Tibial nerve (tissue), 4 donors: Measurements from ENCODE around the gene ABCC4. TPM values are rescaled to one million over a fixed set of nuclear protein-coding genes. Genes with fewer than 3 reads are reported as not detected.

Experiments used
- DNase-seq, 2 donors: peaks; one replicate each; pipeline ENCODE4 v3.0.0-alpha.2; 2019; ENCODE audit warnings: low spot score in 2 of 2
- H3K27ac ChIP-seq, 4 donors: fragments of 200-600 bp; sonication (generic) in 3 of 4; one replicate each; pipeline ENCODE4 v1.5.1; 2017 to 2019; ENCODE audit warnings: mild to moderate bottlenecking in 1 of 4
- H3K27me3 ChIP-seq, 2 donors: fragments of 200-600 bp; sonication (generic) in 1 of 2; one replicate each; pipeline versions ENCODE4 v1.5.1 to v1.6.0; 2017 to 2019
- H3K36me3 ChIP-seq, 3 donors: fragments of 200-600 bp; sonication (generic); one replicate each; pipeline ENCODE4 v1.5.1; 2018 to 2019
- H3K4me1 ChIP-seq, 4 donors: fragments of 200-600 bp; sonication (generic) in 3 of 4; one replicate each; pipeline ENCODE4 v1.5.1; 2017 to 2019
- H3K4me3 ChIP-seq, 4 donors: fragments of 200-600 bp; sonication (generic) in 3 of 4; one replicate each; pipeline ENCODE4 v1.5.1; 2017 to 2019; ENCODE audit warnings: mild to moderate bottlenecking in 1 of 4, moderate library complexity in 1 of 4
- H3K9me3 ChIP-seq, 4 donors: fragments of 200-600 bp; sonication (generic) in 3 of 4; one replicate each; pipeline ENCODE4 v1.5.1; 2017 to 2019
- EP300 ChIP-seq, 2 donors: sonication (generic); formaldehyde crosslinking; IDR thresholded peaks; one replicate each; pipeline ENCODE4 v1.6.1; 2017; ENCODE audit warnings: antibody characterized with exemption in 2 of 2, mild to moderate bottlenecking in 1 of 2
- POLR2A ChIP-seq, 2 donors: fragments of 450-650 bp; IDR thresholded peaks; one replicate each; pipeline ENCODE4 v1.6.1; 2017; ENCODE audit warnings: antibody characterized with exemption in 2 of 2, mild to moderate bottlenecking in 2 of 2, moderate library complexity in 2 of 2
- WGBS, 2 donors: methylation state at CpG; one replicate each; pipeline ENCODE4 v1.1.5; 2018; 5-methylcytosine and 5-hydroxymethylcytosine counted together
- total RNA-seq, 4 donors: library from RNA; depleted of rRNA; stranded (reverse); fragments of >200 nt; gene quantifications; one replicate each; pipeline ENCODE4 v1.1.0, GENCODE V29; 2016
- TF ChIP-seq, protein P1 (sequence below), 5 experiments: fragments of 200-600 bp in 3 of 5; fragments of 450-650 bp in 2 of 5; sonication (generic) in 3 of 5; IDR thresholded peaks; one replicate each; pipeline ENCODE4 v1.5.1; 2016 to 2019; ENCODE audit warnings: antibody characterized with exemption in 5 of 5, mild to moderate bottlenecking in 3 of 5, moderate library complexity in 2 of 5

ABCC4 gene
- total RNA-seq, 4 donors from 2014 or later, result 5.7 to 20.1 (median 9.3) TPM

DNA sequence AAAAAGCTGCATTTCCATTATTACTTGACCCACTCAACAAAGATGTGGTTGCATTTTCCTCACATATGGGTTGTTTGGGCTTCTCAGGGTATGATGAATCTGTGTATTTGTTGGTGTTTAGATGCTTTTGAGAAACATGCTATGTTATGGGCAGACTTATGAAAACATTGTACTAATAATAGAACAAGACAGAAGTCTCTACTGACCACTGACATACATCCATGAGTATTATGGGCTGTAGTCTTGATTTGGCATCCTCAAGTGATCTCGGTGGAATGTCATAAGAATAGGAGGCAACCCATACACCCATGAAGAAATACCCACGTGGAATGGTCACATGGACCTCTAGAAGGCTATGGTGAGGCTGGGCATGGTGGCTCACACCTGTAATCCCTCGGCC lies 36.3 kb upstream of the ABCC4 start:
- H3K9me3 ChIP-seq, result no peaks in the 10 kb centered on the region
- 72 to 82% methylated on average over 3 of the region's 3 CpGs for WGBS, 2 donors
- no peaks in the 10 kb centered on the region for H3K27me3 ChIP-seq
- no peak for DNase-seq
- TF ChIP-seq, protein P1, sequence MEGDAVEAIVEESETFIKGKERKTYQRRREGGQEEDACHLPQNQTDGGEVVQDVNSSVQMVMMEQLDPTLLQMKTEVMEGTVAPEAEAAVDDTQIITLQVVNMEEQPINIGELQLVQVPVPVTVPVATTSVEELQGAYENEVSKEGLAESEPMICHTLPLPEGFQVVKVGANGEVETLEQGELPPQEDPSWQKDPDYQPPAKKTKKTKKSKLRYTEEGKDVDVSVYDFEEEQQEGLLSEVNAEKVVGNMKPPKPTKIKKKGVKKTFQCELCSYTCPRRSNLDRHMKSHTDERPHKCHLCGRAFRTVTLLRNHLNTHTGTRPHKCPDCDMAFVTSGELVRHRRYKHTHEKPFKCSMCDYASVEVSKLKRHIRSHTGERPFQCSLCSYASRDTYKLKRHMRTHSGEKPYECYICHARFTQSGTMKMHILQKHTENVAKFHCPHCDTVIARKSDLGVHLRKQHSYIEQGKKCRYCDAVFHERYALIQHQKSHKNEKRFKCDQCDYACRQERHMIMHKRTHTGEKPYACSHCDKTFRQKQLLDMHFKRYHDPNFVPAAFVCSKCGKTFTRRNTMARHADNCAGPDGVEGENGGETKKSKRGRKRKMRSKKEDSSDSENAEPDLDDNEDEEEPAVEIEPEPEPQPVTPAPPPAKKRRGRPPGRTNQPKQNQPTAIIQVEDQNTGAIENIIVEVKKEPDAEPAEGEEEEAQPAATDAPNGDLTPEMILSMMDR (IDR thresholded peaks at IDR 0.05), result no peak
- TF ChIP-seq POLR2A (IDR thresholded peaks at IDR 0.05), result no peak
- TF ChIP-seq EP300 (IDR thresholded peaks at IDR 0.05), result no peak
- no peak overlapping the region for H3K4me3 ChIP-seq
- H3K4me1 ChIP-seq, result no peaks in the 10 kb centered on the region
- H3K27ac ChIP-seq, result no peak overlapping the region
- H3K36me3 ChIP-seq, result no peaks in the 10 kb centered on the region

DNA sequence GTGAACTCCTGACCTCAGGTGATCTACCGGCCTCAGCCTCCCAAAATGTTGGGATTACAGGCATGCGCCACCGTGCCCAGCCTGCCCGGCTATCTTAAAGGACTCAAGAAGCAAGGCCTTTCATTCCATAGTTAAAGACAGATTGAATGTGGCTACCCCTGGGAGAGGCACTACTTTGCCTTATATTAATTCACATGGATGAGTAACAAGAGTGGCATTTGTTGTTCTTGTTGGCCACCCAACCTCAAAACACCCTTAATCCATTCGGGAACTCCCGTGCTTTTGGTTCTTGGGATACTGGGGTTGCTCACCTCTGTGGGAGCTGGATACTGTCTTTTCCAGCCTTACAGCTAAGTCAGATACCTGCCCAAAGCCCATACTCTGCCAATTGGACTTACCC lies 34.4 kb upstream of the ABCC4 start:
- Histone ChIP-seq H3K36me3 (no peaks in the 10 kb centered on the region), H3K9me3 (peaks cover 0 to 3% (median 0%) of the 10 kb centered on the region in 4 donors), H3K4me3 (no peak overlapping the region), H3K27ac (no peak overlapping the region), H3K4me1 (no peaks in the 10 kb centered on the region), H3K27me3 (no peaks in the 10 kb centered on the region)
- 83 to 96% methylated on average over 5 of the region's 6 CpGs for WGBS, 2 donors
- TF ChIP-seq POLR2A (IDR thresholded peaks at IDR 0.05) (no peak), EP300 (IDR thresholded peaks at IDR 0.05) (no peak)
- TF ChIP-seq, protein P1 (IDR thresholded peaks at IDR 0.05), result no peak
- DNase-seq, result no peak

DNA sequence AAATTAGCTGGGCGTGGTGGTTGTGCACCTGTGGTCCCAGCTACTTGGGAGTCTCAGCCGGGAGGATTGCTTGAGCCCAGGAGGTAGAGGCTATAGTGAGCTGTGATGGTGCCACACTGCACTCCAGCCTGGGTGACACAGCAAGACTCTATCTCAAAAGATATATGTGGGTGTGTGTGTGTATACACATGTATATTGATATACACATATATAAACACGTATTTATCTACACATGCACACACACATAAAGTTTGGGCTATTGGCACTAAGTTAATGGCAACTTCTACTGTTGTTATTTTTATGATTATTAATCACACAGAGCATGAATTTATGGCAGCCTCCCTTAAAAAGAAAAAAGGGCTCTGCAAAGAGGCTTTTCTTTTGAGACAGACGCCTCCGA lies 27.1 kb upstream of the ABCC4 start:
- no peak overlapping the region for H3K27ac ChIP-seq
- 86 to 89% methylated on average over 5 of the region's 5 CpGs for WGBS, 2 donors

DNA sequence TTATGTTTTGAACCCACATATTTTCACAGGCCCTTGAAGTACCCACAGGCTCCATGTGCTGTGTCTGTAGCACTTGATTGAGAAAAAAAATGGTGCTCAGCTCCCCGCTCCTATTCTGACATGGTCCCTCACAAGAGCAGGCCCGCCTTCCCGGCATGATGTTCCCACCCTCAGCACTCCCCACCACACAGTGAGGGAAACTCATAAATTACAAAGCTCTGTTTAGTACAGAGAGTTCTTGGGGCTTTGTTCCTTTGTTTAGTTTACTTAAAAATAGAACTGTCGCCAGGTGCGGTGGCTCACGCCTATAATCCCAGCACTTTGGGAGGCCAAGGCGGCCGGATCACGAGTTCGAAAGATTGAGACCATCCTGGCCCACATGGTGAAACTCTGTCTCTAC lies 25.9 kb upstream of the ABCC4 start:
- Histone ChIP-seq H3K36me3 (no peaks in the 10 kb centered on the region), H3K27me3 (no peaks in the 10 kb centered on the region), H3K4me1 (no peaks in the 10 kb centered on the region), H3K9me3 (no peaks in the 10 kb centered on the region), H3K27ac (no peak overlapping the region), H3K4me3 (no peak overlapping the region)
- no peak for TF ChIP-seq EP300 (IDR thresholded peaks at IDR 0.05)
- TF ChIP-seq, protein P1 (IDR thresholded peaks at IDR 0.05), result no peak
- TF ChIP-seq POLR2A (IDR thresholded peaks at IDR 0.05), result no peak
- DNase-seq, result no peak
- WGBS, 2 donors, result 88 to 89% methylated on average over 10 of the region's 10 CpGs

More for the DNA sequence above, 27.1 kb upstream of the ABCC4 start:
- H3K9me3 ChIP-seq, result peaks cover 0 to 3% (median 0%) of the 10 kb centered on the region in 4 donors
- no peaks in the 10 kb centered on the region for H3K4me1 ChIP-seq
- H3K27me3 ChIP-seq, result no peaks in the 10 kb centered on the region
- TF ChIP-seq, protein P1 (IDR thresholded peaks at IDR 0.05), result no peak
- TF ChIP-seq POLR2A (IDR thresholded peaks at IDR 0.05), result no peak
- TF ChIP-seq EP300 (IDR thresholded peaks at IDR 0.05), result no peak
- H3K4me3 ChIP-seq, result no peak overlapping the region
- DNase-seq, result no peak
- H3K36me3 ChIP-seq, result no peaks in the 10 kb centered on the region

DNA sequence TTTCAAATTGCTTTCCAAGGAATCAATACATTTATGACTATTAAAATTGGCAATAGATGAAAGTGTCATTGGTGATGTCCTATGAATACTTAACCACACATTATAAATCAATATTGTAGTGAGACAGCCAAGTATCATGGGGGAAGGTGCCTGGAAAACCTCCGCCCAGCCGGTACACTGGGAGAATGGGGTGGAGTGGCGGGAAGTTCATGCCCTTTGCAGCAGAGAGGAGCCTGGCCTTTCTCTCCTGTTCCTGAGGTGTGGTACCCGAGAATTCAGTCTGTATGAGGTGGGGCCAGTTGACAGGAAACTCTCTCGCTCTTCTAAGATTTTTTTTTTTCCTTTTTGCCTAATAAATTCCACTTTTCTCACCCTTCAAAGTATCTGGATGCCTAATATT lies 25.4 kb upstream of the ABCC4 start:
- Histone ChIP-seq H3K4me1 (no peaks in the 10 kb centered on the region), H3K27ac (no peak overlapping the region), H3K9me3 (no peaks in the 10 kb centered on the region), H3K36me3 (no peaks in the 10 kb centered on the region), H3K4me3 (no peak overlapping the region), H3K27me3 (no peaks in the 10 kb centered on the region)
- no peak for DNase-seq
- TF ChIP-seq POLR2A (IDR thresholded peaks at IDR 0.05) (no peak), EP300 (IDR thresholded peaks at IDR 0.05) (no peak)
- TF ChIP-seq, protein P1 (IDR thresholded peaks at IDR 0.05), result no peak
- 78 to 83% methylated on average over 5 of the region's 5 CpGs for WGBS, 2 donors
